Smooth muscle cell (in vitro differentiated cells): Measurements from ENCODE around the gene PMM1. TPM values are rescaled to one million over a fixed set of nuclear protein-coding genes. Genes with fewer than 3 reads are reported as not detected.

Experiments used
- DNase-seq: peaks from one replicate; lab custom pipeline; 2025; ENCODE audit not compliant: unreplicated experiment; lab: John Stamatoyannopoulos, UW
- H2AFZ ChIP-seq: fragments of 200-600 bp; sonication (generic); 2 replicates; pipeline ENCODE4 v1.6.0; 2016; ENCODE audit warnings: antibody characterized with exemption, low read depth, mild to moderate bottlenecking
- H3F3A ChIP-seq: fragments of 200-600 bp; sonication (generic); 2 replicates; pipeline ENCODE4 v1.6.0; 2017; ENCODE audit warnings: antibody characterized with exemption, low read depth
- H3K27ac ChIP-seq: fragments of 200-600 bp; sonication (generic); 2 replicates; pipeline ENCODE4 v1.5.1; 2016; ENCODE audit warnings: low read depth, mild to moderate bottlenecking
- H3K27me3 ChIP-seq: fragments of 200-600 bp; sonication (generic); 2 replicates; pipeline ENCODE4 v1.6.1; 2016; ENCODE audit warnings: low read depth, mild to moderate bottlenecking
- H3K36me3 ChIP-seq: fragments of 200-600 bp; sonication (generic); 2 replicates; pipeline ENCODE4 v1.5.1; 2016; ENCODE audit warnings: low read depth
- H3K4me1 ChIP-seq: fragments of 200-600 bp; sonication (generic); 2 replicates; pipeline ENCODE4 v1.5.1; 2016; ENCODE audit warnings: low read depth
- H3K4me2 ChIP-seq: fragments of 200-600 bp; sonication (generic); 2 replicates; pipeline ENCODE4 v1.6.0; 2016; ENCODE audit warnings: mild to moderate bottlenecking
- H3K4me3 ChIP-seq: fragments of 200-600 bp; sonication (generic); 2 replicates; pipeline ENCODE4 v1.5.1; 2016; ENCODE audit warnings: mild to moderate bottlenecking
- H3K79me2 ChIP-seq: fragments of 200-600 bp; sonication (generic); 2 replicates; pipeline ENCODE4 v1.6.0; 2016; ENCODE audit warnings: low read depth, mild to moderate bottlenecking
- H3K9ac ChIP-seq: fragments of 200-600 bp; sonication (generic); 2 replicates; pipeline ENCODE4 v1.6.0; 2016; ENCODE audit warnings: low read depth
- H3K9me3 ChIP-seq: fragments of 200-600 bp; sonication (generic); replicated peaks from 2 replicates; pipeline ENCODE4 v1.5.1; 2016; ENCODE audit warnings: low read depth
- H4K20me1 ChIP-seq: fragments of 200-600 bp; sonication (generic); 2 replicates; pipeline ENCODE4 v1.6.0; 2016; ENCODE audit warnings: low read depth
- WGBS: methylation state at CpG from one replicate; pipeline ENCODE4 v1.1.7; 2016; ENCODE audit warnings: low lambda C conversion rate; 5-methylcytosine and 5-hydroxymethylcytosine counted together
- polyA plus RNA-seq: library from polyadenylated mRNA; unstranded; fragments of >200 nt; fragmentation: Nextera tagmentation; extraction: Ambion mirVana; gene quantifications from 2 replicates; pipeline ENCODE4 v1.2.1, GENCODE V29; 2016
- total RNA-seq: library from RNA; depleted of rRNA; stranded (reverse); fragments of >200 nt; gene quantifications from 2 replicates; pipeline ENCODE4 v1.2.3, GENCODE V29; 2014
- TF ChIP-seq, protein P1 (sequence below): fragments of 200-600 bp; sonication (generic); IDR thresholded peaks from 2 replicates; pipeline ENCODE4 v1.5.1; 2017; ENCODE audit warnings: borderline replicate concordance, mild to moderate bottlenecking, antibody characterized with exemption; ENCODE audit not compliant: insufficient read depth, poor library complexity, severe bottlenecking

PMM1 gene
- total and polyA plus RNA-seq, 2 experiments from 2014 or later: 19.5 to 71.9 TPM

DNA sequence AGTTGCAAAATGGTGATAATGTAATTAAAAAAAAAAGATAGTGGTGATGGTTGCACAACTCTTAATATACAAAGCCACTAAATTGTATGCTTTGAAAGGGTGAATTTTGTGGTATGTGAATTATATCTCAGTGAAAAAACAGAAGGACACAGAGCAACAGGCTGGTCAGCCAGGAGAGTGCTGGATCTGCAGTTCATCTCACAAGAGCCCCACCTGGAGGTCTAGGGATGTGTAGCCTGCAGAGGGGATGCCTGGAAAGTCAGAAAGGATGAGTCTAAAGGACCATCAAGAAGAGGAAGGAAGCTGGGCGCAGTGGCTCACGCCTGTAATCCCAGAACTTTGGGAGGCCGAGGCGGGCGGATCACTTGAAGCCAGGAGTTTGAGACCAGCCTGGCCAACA lies 54.4 kb downstream of the PMM1 start:
- Histone ChIP-seq H3K9me3 (no peaks in the 10 kb centered on the region), H2AFZ (no peak overlapping the region), H3K9ac (no peak overlapping the region), H3K27ac (no peak overlapping the region), H3K36me3 (no peaks in the 10 kb centered on the region), H3K4me3 (no peak overlapping the region), H3K4me1 (no peaks in the 10 kb centered on the region), H3K27me3 (no peaks in the 10 kb centered on the region), H3F3A (no peaks in the 10 kb centered on the region), H3K4me2 (no peak overlapping the region), H3K79me2 (no peaks in the 10 kb centered on the region), H4K20me1 (peaks cover 33% of the 10 kb centered on the region)
- TF ChIP-seq, protein P1, sequence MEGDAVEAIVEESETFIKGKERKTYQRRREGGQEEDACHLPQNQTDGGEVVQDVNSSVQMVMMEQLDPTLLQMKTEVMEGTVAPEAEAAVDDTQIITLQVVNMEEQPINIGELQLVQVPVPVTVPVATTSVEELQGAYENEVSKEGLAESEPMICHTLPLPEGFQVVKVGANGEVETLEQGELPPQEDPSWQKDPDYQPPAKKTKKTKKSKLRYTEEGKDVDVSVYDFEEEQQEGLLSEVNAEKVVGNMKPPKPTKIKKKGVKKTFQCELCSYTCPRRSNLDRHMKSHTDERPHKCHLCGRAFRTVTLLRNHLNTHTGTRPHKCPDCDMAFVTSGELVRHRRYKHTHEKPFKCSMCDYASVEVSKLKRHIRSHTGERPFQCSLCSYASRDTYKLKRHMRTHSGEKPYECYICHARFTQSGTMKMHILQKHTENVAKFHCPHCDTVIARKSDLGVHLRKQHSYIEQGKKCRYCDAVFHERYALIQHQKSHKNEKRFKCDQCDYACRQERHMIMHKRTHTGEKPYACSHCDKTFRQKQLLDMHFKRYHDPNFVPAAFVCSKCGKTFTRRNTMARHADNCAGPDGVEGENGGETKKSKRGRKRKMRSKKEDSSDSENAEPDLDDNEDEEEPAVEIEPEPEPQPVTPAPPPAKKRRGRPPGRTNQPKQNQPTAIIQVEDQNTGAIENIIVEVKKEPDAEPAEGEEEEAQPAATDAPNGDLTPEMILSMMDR: peak; percentile 4
- DNase-seq: no peak
- 98% methylated on average over 5 of the region's 5 CpGs for WGBS

DNA sequence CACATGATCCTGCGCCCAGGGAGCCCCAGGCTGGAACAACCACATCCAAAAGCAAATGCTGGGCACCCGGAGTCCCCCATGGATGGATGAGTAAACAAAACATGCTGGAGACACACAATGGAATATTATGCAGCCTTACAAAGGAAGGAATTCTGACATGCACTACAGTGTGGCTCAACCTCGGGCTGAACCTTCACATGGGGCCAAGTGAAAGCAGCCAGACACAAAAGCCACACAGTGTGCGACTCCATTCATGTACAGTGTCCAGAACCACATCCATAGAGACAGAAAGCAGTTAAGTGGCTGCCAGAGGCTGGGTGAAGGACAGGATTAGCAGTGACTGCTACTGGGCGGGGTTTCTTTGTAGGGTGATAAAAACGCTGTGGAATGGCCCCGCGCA lies 55.4 kb downstream of the PMM1 start:
- Histone ChIP-seq H3K4me3 (no peak overlapping the region), H3K27me3 (no peaks in the 10 kb centered on the region), H2AFZ (no peak overlapping the region), H3K27ac (no peak overlapping the region), H3K4me1 (no peaks in the 10 kb centered on the region), H3K9me3 (no peaks in the 10 kb centered on the region), H3K79me2 (no peaks in the 10 kb centered on the region), H3K9ac (no peak overlapping the region), H4K20me1 (peaks cover 33% of the 10 kb centered on the region), H3K36me3 (no peaks in the 10 kb centered on the region), H3K4me2 (no peak overlapping the region), H3F3A (no peaks in the 10 kb centered on the region)
- 89% methylated on average over 8 of the region's 8 CpGs for WGBS
- TF ChIP-seq, protein P1: no peak
- no peak for DNase-seq

DNA sequence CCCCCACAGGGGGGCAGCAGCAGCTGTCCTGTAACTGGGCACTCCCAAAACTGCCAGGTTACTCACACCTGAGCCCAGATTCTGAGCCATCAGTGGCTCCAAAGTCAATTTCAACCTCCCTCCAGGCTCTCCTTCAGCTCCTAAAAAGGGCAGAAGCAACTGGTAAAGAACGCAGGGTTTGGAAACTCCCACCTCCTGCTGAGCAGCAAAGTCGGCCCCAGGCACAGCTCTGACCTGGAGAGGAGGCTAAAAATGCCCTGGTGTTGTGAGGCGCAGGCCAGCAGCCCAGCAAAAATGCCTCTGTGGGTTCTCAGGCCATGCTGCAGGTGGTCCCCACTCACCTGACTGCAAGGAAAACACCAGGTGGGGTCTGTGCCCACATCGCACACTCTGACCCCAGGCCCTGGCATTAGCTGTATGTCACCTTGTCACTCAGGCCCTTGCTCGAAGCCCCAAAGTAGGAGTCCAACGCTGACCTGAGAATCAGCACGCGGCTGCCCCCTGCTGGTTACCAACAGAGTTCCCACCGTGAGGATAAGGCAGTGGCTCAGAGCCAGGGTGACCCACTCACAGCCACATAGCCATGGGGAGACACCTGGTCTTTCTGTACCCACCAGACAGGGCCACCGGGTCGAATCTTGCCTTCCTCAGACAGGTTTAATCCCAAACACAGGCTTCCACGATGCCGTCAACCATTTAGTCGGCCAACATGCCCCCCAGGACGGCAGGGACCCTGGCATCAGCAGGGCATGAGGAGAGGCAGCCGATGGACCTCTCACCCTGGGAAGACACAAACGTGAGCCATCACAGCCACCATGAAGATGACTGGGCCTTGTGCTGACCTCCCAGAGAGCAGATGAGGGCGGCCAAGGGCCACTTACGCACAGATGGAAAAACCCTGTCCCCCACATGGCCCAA lies 56.5 kb downstream of the PMM1 start:
- peaks cover 33% of the 10 kb centered on the region for H4K20me1 ChIP-seq
- no peaks in the 10 kb centered on the region for H3K4me1 ChIP-seq
- 64% methylated on average over 19 of the region's 19 CpGs for WGBS
- no peaks in the 10 kb centered on the region for H3K36me3 ChIP-seq
- no peak overlapping the region for H3K4me3 ChIP-seq
- H3K9me3 ChIP-seq: no peaks in the 10 kb centered on the region
- no peak overlapping the region for H3K9ac ChIP-seq
- no peak overlapping the region for H2AFZ ChIP-seq
- no peaks in the 10 kb centered on the region for H3K27me3 ChIP-seq
- H3K27ac ChIP-seq: no peak overlapping the region
- TF ChIP-seq, protein P1: peak; percentile 74
- no peaks in the 10 kb centered on the region for H3K79me2 ChIP-seq
- H3K4me2 ChIP-seq: no peak overlapping the region
- no peaks in the 10 kb centered on the region for H3F3A ChIP-seq
- DNase-seq: peak; percentile 15
